BJ (cell line): ENCODE results near the gene SLIT3. TPM values are rescaled to one million over a fixed set of nuclear protein-coding genes. Genes with fewer than 3 reads are reported as not detected.
"Not testable (repeated sequence)": the region's sequence is repeated elsewhere in the genome, so short reads cannot be mapped to it uniquely, and the experiment has no call there.

Experiments used
- CTCF ChIA-PET: fragments of 350-600 bp; formaldehyde crosslinking; extraction: SDS; loops from one replicate; lab custom pipeline; 2021; ENCODE audit warnings: antibody characterized with exemption, inconsistent platforms; lab: Yijun Ruan, JAX
- POLR2A ChIA-PET: fragments of 300-600 bp; sonication (Branson Sonifier 250); formaldehyde crosslinking; extraction: SDS; loops from one replicate; lab custom pipeline; 2021; ENCODE audit warnings: antibody characterized with exemption; lab: Charles Lee
- DNase-seq: peaks from one replicate; pipeline ENCODE4 v3.0.0-alpha.2; 2011; ENCODE audit warnings: low read depth
- H3K27me3 ChIP-seq: 2 replicates; pipeline ENCODE4 v1.6.0; 2011; ENCODE audit warnings: low read length; ENCODE audit not compliant: control insufficient read depth, insufficient read depth
- H3K36me3 ChIP-seq: 2 replicates; pipeline ENCODE4 v1.5.1; 2011; ENCODE audit warnings: low read length; ENCODE audit not compliant: control insufficient read depth, insufficient read depth
- H3K4me3 ChIP-seq: 2 replicates; pipeline ENCODE4 v1.5.1; 2011; ENCODE audit warnings: low read depth, mild to moderate bottlenecking, control low read depth, low read length
- CTCF ChIP-seq: IDR thresholded peaks from 2 replicates; pipeline ENCODE4 v1.5.1; 2011; ENCODE audit warnings: low read depth, mild to moderate bottlenecking, control low read depth, inconsistent platforms, low read length, moderate library complexity; ENCODE audit not compliant: insufficient read depth
- polyA plus RNA-seq: library from polyadenylated mRNA; depleted of rRNA; stranded (reverse); fragments of >200 nt; gene quantifications from 2 replicates; pipeline ENCODE4 v1.2.3, GENCODE V29; 2011

The SLIT3 gene
- polyA plus RNA-seq, 1 experiment: 26.8 TPM

- H3K4me3 ChIP-seq: no peak overlapping the region
- H3K27me3 ChIP-seq: no peaks in the 10 kb centered on the region
- no peak for TF ChIP-seq CTCF
- CTCF ChIA-PET: interaction anchor here (0.9 to 1.7 kb wide), 2 partner anchors 14 to 155 kb away, joined by 3 read pairs; no protein-coding TSS in a partner anchor
- no peak for DNase-seq
- no peaks in the 10 kb centered on the region for H3K36me3 ChIP-seq
- POLR2A ChIA-PET: no interaction called here
Measured at GRCh38 chr5:169148138-169148740, 152.7 kb downstream of the SLIT3 start.

GRCh38 chr5:169147534-169147933 is 153.4 kb downstream of the SLIT3 start:
- ChIA-PET POLR2A (no interaction called here), CTCF (interaction anchor here (0.5 to 0.9 kb wide), 2 partner anchors 155 to 1882 kb away, joined by 3 read pairs; no protein-coding TSS in a partner anchor)

GRCh38 chr5:169146158-169146557 is 154.8 kb downstream of the SLIT3 start:
- H3K27me3 ChIP-seq: no peaks in the 10 kb centered on the region
- TF ChIP-seq CTCF: no peak
- H3K36me3 ChIP-seq: no peaks in the 10 kb centered on the region
- no peak for DNase-seq
- POLR2A ChIA-PET: no interaction called here
- H3K4me3 ChIP-seq: no peak overlapping the region
- CTCF ChIA-PET: no interaction called here

More at GRCh38 chr5:169147534-169147933, 153.4 kb downstream of the SLIT3 start:
- H3K4me3 ChIP-seq: no peak overlapping the region
- H3K36me3 ChIP-seq: no peaks in the 10 kb centered on the region
- no peak for TF ChIP-seq CTCF
- DNase-seq: no peak
- H3K27me3 ChIP-seq: no peaks in the 10 kb centered on the region

GRCh38 chr5:169142264-169142970 is 158.5 kb downstream of the SLIT3 start:
- ChIA-PET POLR2A (interaction anchor here (0.6 kb wide), 1 partner anchor 10 kb away, joined by 3 read pairs; no protein-coding TSS in a partner anchor), CTCF (interaction anchor here (1.5 kb wide), 1 partner anchor 161 kb away, joined by 5 read pairs; no protein-coding TSS in a partner anchor)
- H3K36me3 ChIP-seq: no peaks in the 10 kb centered on the region
- no peaks in the 10 kb centered on the region for H3K27me3 ChIP-seq
- no peak overlapping the region for H3K4me3 ChIP-seq
- TF ChIP-seq CTCF: no peak
- no peak for DNase-seq

- POLR2A ChIA-PET, DNase-seq, H3K36me3 ChIP-seq, H3K27me3 ChIP-seq, H3K4me3 ChIP-seq: not testable (repeated sequence)
- CTCF ChIA-PET: interaction anchor here (0.7 kb wide), 1 partner anchor 782 kb away, joined by 3 read pairs; no protein-coding TSS in a partner anchor
Measured at GRCh38 chr5:169140215-169140614, 160.7 kb downstream of the SLIT3 start.
